RCC 7860 (cell line): ENCODE results near the gene SNX25.
"Not testable (repeated sequence)": the region's sequence is repeated elsewhere in the genome, so short reads cannot be mapped to it uniquely, and the experiment has no call there.

Experiments
- DNase-seq: peaks from one replicate; pipeline ENCODE4 v3.0.0-alpha.2; 2015; ENCODE audit warnings: low spot score
- FAIRE-seq: peaks from 2 replicates; lab custom pipeline; 2012; peaks lifted over from hg19 to GRCh38; lab: Jason Lieb, UNC

Gene SNX25

DNA sequence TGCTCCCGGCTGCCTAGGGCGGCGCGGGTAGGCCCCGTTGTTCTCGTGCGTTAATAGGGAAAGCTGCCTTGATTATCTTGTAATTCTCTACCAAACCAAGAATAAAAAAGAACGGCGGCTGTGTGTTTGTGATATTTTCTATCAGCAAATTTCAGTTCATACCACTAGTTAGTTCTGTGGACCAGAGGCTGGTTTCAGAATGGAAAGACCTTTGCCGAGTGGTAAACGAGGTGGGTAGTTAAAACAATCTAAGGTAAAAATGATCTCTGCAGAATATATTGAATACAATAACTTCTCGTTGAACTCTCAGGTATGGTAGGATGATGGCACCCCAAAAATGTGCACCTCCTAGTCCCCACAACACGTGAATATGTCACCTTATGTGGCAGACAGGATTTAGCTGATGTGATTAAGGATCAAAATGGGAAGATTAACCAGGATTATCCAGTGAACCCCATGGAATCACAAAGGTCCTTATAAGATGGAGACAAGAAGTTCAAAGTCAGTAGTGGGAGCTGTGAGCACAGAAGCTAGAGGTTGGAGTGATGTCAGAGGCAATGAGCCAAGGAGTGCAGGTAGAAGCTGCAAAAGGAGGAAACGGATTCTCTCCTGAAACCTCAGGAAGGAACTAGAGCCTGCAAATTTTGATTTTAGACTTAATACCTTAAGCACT, 5.0 kb upstream of the SNX25 start:
- DNase-seq (no peak), FAIRE-seq (no peak)

DNA sequence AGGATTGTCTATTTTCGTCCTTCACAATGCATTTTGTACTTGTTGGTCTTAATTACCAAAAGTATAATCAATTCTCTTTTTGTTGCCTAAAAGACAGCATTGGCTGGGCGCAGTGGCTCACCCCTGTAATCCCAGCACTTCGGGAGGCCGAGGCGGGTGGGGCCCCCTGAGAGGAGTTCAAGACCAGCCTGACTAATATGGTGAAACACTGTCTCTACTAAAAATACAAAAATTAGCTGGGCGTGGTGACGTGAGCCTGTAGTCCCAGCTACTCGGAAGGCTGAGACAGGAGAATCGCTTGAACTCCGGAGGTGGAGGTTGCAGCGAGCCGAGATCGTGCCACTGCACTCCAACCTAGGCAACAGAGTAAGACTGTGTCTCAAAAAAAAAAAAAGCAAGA, 4.3 kb upstream of the SNX25 start:
- DNase-seq, FAIRE-seq: not testable (repeated sequence)

DNA sequence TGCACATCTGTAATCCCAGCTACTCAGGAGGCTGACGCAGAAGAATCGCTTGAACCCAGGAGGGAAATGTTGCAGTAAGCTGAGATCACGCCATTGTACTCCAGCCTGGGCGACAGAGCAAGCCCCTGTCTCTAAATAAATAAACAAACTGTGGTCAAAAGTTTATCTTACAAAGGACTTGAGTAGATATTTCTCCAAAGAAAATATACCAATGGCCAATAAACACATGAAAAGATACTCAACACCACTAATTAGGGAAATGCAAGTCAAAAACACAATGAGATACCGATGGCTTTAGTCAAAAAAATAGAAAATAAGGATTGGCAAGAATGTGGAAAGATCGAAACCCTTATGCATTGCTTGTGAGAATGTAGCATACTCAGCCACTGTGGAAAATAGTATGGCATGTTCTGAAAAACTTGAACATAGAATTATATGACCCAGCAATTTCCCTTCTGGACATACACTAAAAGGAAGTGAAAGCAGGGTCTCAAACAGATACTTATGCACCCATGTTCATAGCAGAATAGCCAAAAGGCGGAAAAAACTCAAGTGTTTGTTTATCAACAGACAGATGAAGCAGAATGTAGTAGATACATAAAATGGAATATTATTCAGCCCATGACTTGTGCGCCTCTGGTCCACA, 3.6 kb upstream of the SNX25 start:
- DNase-seq: no peak
- no peak for FAIRE-seq

DNA sequence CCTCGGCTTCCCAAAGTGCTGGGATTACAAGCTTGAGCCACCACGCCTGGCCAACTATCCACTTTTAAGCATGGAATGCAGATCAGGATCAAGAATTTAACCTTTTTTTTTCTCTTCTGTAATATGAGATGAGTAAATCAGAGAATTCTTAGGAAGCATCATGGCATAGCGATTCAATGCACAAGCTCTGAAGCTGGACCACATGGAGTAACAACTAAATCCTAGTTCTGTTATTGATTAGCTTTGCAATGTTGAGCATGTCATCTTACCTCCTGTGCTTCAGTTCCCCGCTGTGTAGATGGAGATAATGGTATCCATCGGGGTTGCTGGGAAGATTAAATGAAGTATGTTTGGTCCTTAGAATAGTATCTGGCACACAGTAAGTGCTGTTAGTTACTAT, 1.9 kb upstream of the SNX25 start:
- no peak for FAIRE-seq
- DNase-seq: no peak

DNA sequence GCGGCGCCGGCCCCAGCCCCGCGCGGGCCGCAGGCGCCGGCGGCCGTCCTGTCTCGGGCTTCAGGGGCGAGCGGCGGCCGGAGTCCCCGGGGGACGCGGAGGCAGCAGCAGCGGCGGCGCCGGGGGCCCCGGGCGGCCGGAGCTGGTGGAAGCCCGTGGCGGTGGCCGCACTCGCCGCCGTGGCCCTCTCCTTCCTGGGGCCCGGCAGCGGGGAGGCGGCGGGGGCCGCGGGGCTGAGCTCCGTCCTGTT, 379 bp downstream of the SNX25 start:
- not testable (repeated sequence) for DNase-seq, FAIRE-seq

DNA sequence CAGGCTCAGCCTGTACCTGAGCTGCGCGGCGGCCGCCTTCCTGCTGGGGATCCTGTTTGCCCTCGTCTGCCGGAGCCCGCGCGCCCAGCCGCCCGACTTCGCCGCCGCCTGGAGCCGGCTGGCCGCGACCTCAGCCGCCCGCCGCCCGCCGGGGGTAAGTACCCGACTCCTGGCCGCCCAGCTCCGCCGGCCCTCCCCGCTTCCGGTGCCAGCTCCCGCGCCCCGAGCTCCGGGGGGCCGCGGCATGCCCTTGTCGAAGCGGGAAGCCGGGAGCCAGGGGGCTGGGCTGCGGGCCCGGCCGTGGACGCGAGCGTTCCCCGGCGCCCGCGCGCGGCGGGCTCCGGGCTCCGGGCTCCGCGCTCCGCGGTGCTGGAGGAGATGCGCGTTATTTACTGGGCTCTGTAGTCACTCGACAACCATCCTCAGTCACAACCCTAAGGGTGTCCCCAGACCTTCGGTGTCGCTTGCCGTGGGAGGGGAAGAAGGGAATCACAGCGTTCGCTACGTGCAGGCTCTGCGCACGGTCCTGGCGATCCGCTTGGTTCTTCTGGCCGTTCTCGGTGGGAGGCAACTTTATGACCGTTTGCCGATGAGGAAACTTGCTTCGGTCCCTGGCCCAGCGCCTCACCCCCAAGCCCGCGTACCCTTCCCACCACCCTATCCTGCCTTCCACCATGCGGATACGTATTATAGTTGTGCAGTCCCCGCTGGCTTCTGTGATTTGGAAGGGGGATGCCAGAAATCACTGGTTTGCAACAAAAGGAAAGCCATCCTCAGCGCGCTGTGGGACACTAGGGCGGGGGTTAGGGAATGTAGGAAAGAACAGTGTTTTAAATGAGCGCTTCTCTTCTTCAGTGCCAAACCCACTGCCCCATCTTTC, 944 bp downstream of the SNX25 start:
- FAIRE-seq (no peak), DNase-seq (peak; percentile 4)

DNA sequence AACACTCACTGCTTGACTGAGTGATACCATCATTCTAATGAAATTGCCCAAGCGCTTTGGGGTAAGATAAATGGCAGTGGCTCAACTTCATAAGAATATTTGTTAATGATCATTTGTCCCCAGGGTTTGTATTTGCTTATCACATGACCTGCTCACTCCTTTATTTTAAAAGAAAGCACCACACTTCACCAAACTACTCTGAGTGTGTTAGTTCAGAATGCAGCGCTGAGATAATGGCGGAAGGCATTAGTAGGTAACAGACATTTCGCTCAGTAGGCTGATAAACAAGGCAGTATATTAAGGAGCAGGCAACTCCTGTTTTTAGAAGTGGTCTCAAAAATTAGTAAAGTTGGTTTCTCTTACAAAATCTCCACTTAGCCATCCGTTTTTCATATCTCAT, 1.6 kb downstream of the SNX25 start:
- DNase-seq (no peak), FAIRE-seq (no peak)

DNA sequence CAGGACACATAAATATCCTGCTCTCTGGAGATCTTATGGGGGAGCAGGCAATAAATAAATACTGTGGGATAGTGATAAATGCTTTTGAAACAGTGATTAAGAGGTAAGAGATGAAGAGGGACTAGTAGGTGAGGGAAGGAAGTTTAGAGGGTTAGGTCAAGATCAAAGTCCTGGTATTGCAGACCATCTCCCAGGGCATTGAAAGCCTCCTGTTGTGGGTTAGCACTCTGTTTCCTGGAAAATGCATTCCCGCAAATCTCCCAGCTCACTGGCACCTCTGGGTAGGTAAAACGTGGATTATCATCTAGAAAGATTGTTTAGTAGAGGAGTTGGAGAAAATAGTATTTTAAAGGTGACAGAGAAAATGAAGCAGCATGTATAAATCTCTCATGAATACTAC, 2.2 kb downstream of the SNX25 start:
- FAIRE-seq (no peak), DNase-seq (no peak)

DNA sequence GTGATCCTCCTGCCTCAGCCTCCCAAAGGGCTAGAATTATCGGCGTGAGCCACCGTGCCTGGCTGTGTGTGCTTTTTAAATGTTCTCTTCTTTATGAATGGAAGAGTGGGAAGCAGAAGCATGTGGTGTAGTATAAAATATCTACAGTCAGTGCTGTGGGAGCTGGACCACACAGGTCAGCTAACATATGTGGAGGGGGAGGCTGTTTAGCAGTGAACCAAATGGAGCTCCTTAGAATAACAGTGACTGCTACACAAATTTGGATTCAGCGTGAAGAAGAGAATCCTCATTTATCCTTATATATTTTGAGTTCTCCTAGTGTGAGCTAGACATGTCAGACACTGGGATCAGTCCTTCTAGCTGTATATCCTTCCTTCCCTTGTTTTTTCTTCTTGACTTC, 3.2 kb downstream of the SNX25 start:
- FAIRE-seq (no peak), DNase-seq (no peak)

DNA sequence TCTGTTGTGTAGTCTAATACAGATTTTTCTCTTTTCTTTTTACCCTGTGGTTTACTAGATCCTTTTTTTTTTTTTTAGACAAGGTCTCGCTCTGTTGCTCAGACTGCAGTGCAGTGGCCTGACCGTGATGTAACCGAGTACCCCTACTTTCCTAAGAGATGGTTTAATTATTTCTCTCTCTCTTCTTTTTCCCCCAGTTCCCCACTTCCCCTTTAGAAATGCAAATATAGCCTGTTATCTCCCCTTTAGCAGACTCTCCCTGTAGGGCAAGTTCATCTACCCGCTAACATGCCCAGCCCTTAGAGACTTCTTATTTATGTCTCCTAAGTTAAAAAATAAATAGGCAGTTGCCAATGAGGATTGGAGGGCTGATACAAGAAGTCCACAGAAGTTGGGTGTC, 4.5 kb downstream of the SNX25 start:
- FAIRE-seq (no peak), DNase-seq (no peak)

DNA sequence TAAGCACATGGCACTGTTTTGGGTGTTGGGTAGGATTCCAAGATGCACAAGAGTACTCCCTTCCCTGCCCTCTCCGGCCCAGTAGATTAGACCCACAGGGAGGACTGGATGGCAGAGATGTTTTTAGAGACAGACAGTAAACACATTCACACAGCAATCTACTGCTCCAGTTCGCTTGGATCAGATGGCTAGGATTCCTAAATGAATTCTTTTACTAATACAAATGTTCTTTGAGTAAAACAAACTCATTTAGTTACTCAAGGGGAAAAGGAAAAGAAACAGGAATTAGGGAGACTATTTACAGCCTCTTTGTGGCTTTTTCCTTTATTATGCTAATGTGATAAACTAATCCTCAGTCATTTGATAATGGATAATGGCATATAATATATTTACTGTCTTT, 5.9 kb downstream of the SNX25 start:
- no peak for DNase-seq

DNA sequence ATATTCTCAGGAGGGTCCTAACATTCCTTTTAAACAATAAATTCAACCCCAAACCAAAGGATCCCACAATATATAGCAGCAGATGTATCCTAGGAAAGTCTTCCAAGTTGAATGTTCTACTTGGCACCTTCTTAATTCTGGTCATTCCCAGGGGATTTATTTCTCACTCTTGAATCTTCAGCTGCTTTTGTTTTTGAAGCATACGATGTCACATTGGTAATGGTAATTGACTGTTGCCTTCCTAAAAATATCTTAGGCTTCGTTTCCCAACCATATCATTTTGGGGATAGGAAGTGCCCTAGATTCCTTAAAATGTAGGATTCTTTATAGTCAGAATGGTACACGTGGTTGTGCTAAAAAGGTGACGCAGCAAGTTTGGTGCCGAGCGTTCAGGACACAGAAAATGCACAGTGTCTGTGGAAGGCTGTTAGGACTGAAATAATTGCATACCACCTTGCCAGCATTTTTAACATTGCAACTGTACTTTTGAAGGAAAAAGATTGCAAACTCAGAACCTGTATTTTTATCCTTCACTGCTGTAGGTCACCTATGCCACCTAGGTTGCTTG, 8.1 kb downstream of the SNX25 start:
- DNase-seq: no peak
- no peak for FAIRE-seq

More for the DNA sequence above, 5.9 kb downstream of the SNX25 start:
- FAIRE-seq: no peak

DNA sequence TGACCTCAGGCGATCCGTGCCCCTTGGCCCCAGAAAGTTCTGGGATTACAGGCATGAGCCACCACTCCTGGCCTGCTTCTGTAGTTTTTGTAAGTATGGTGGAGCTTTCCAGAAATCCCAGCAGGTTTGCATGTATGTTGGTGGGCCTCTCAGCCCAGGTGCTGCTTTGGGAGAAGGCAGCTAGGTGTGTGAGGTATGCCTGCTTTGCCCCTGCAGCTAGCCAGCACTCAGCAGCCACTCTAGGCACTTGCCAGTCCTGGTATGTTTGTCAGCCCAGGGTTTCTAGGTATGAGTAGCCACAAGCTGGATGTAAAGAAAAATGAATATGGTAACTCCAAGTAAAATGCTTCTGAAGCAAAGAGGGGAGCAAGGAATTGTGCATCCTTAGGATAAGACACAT, 8.9 kb downstream of the SNX25 start:
- FAIRE-seq (no peak), DNase-seq (no peak)

DNA sequence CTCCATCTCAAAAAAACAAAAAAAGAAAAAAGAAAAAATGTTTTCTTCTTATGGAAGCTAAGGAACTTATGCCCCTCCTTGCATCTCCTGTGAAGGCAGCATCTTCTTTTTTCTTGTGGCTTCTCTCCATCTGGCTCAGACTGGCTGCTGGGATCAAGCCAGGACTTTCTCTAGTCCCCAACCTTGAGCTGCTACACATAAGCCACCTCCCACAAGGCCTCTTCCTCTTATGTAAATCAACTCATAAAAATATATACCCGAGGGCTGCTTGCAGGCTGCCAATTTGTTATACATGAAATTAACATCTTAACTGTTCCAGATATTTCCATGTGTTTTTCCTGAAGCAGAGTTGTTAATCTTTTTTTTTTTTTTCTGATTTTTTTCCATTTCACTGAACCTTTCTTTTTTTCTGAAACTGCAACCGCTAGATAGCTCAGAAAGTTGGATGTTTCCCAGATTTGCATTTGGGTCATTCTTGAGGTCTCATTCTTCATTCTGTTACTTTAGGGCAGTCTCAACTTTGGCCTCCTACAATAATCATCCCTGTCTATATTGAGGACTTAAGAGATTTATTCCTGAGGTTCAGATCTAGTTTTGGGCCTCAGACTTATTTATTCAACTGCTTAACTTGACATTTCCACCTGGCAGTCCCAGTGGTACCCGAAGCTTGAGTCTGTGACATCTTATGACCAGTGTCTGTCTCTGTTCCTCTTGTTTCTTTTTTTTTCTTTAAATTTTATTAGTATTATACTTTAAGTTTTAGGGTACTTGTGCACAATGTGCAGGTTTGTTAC, 10.3 kb downstream of the SNX25 start:
- no peak for DNase-seq
- no peak for FAIRE-seq

DNA sequence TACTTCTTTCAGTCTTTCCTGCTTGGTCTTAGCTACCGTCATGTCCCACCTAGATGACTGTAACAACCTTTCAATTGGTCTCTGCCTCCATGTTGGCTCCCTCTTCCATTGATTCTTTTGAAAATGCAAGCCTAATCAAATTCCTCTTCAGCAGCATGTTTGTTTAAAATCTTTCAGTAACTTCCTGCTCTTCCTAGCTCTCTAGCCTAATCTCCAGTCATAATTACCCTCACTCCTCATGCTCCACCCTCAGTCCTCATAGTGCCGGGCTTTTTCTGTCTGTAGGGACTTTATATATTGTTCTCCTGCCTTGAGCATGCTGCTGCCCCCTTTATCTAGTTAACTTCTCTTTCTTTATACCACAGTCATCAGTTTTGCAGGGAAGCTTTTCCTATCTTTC, 12.1 kb downstream of the SNX25 start:
- FAIRE-seq (no peak), DNase-seq (no peak)

DNA sequence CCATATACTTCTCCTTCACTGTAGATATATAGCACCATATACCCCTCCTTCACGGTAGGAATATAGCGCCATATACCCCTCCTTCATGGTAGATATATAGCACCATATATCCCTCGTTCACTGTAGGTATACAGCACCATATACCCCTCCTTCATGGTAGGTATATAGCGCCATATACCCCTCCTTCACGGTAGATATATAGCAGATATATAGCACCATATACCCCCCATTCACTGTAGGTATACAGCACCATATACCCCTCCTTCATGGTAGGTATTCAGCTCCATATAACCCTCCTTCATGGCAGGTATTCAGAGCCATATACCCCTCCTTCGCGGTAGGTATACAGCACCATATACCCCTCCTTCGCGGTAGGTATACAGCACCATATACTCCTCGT, 12.5 kb downstream of the SNX25 start:
- DNase-seq (no peak), FAIRE-seq (no peak)

DNA sequence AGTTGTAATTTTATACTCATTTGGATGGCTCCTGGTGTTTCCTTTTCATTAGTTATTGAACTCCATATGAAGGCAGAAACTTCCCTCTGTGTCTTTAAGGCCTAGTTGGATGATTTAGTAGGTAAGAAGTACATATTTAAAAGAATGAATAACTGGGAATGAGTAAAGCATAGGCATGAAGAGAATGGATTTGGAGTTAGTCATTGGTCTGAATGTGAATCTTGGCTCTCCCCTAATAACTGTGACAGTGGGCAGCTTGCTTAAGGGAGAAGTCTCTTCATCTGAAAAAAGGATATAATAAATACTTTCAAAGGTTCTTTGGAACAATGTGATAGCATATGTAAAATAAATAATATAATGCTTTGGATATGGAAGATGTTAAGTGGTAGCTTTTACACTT, 13.2 kb downstream of the SNX25 start:
- no peak for DNase-seq
- no peak for FAIRE-seq

DNA sequence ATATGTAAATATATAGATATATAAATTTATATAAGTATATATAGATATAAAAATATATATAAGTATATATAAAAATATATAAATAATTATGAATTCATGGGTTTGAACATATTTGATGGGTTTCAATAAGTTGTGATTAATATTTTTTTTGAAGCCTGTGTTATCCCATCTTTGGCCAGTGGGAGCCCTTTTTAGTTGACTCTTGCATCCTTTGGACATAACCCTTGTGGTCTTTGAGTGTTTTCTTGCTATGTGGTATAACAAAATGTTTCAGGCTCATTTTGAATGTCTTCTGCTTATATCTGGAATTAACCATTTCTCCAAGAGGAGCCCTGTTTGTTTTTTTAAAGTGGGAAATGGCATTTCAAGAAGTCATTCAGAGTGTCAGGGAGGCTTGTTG, 15.2 kb downstream of the SNX25 start:
- FAIRE-seq (no peak), DNase-seq (no peak)

DNA sequence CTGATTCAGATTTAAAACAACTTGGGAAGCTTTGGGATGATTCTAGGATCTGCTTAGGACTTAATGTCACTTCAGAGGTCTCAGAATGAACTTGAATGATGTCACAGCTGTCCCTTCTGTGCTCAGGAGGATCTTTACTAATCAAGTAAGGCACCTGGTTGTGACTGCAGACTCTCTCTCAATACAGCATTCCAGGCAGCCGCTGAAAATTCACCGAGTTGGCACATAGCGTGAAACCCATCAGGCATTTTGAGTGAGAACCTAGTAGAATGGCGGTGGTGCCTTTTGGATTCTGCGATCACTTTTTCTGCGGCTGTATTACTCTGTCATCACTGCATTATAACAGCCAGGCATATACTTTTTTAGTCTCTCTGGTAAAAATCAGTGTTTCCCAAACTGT, 16.5 kb downstream of the SNX25 start:
- FAIRE-seq (no peak), DNase-seq (no peak)

DNA sequence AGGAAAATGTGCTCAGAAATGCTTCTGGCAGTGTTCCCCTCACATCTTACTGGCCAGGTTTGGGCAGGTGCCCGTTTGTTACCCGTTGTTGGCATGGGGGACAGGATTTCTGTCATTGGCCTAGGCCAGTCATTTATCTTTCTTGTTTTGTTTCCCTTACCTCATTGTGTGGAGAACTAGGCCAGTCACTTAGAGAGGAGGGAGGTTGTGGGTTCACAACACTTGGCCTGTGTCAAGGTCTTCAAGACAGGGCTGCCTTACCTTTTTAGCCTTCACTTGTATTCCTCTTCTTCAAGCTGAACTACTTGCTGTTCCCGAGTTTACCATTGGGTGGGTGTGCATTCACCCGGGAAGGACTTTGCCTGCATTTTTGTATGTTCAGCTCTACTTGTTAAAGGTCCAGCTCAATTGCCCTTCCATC, 17.7 kb downstream of the SNX25 start:
- FAIRE-seq (no peak), DNase-seq (no peak)

DNA sequence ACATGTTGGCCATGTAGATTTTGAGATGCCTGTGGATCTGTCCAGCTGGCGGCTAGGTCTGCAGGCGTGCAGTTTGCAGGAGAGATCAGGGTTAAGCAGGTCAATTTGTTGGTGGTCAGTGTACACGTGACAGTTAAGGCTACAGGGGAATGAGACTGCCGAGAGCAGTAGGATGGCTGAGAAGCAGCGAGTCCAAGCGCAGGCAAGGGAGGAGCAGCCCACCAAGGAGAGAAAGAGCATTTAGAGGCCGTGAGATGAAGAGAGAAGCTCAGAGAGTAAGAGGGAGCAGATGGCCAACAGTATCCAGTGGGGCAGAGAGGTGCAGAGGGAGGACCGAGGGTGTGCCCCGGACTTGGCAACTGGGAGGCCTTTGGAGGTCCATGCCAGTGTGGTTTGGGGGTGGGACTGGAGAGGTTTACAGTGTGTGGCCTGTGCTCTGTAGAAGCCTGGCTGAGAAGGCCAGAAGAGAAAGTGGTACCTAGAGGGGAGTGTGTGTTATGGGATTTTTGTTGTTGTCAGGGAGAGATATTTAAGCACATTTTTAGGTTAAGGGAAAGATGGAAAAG, 18.4 kb downstream of the SNX25 start:
- no peak for FAIRE-seq

More for the DNA sequence above, 18.4 kb downstream of the SNX25 start:
- DNase-seq: no peak
